ENCODE results near the gene NCKAP1.

DNA sequence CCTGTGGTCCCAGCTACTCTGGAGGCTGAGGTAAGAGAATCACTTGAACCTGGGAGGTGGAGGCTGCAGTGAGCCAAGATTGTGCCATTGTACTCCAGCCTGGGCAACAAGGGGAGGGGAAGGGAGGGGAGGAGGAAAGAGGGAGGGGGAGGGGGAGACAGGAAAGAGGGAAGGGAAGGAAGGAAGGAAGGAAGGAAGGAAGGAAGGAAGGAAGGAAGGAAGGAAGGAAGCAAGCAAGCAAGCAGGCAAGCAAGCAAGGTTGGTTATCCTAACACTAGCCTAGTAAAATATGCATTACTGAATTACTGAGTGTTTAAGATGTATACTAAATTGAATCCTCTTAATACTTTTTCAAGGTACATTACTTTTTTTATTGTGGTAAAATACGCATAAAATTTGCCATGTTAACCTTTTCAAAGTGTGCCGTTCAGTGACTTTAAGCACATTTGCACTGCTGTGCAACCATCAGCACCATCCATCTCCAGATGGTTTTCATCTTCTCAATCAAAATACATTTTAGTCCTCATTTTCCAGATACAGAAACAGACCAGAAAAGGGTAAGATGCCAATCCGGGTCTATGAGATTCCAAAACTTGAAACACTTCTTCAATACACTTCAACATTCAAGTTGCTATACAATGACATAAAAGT is 28.9 kb downstream of the NCKAP1 start:
- no peak for TF ChIP-seq CTCF (IDR thresholded peaks at IDR 0.05; ENCODE audit: poor library complexity)
- no peak for TF ChIP-seq EZH2 (IDR thresholded peaks at IDR 0.05; ENCODE audit: borderline replicate concordance)
